Measurements from ENCODE around the gene SETD7. TPM values are rescaled to one million over a fixed set of nuclear protein-coding genes. Genes with fewer than 3 reads are reported as not detected.
A peak's percentile ranks its signal among the peaks of the same experiment; 100 is the strongest.

Gene SETD7
- total and polyA plus RNA-seq, 2 experiments from 2014 or later = 1.1 to 4.2 TPM

- no peak for TF ChIP-seq ZNF331 (CRISPR knock-in tag; IDR thresholded peaks at IDR 0.05; ENCODE audit: low read depth)
These were observed 22.5 kb downstream of the SETD7 start (continued) for GRCh38 chr4:139533511-139533910.

GRCh38 chr4:139532947-139533346 is 23.1 kb downstream of the SETD7 start:
- no peak overlapping the region for H3K4me3 Mint-ChIP-seq
- no peaks in the 10 kb centered on the region for H3K27me3 Mint-ChIP-seq (ENCODE audit: insufficient read depth, low read depth, poor library complexity)
- Histone ChIP-seq H4K20me1 (replicated peaks; ENCODE audit: insufficient read depth) (no peaks in the 10 kb centered on the region; the same call in 1 of the 2 replicates), H3F3A (replicated peaks; ENCODE audit: low read depth) (no peaks in the 10 kb centered on the region), H3K4me1 (ENCODE audit: insufficient read depth) (no peaks in the 10 kb centered on the region), H3K4me3 (no peak overlapping the region), H3K36me3 (ENCODE audit: insufficient read depth) (no peaks in the 10 kb centered on the region), H3K79me2 (replicated peaks; ENCODE audit: insufficient read depth) (no peaks in the 10 kb centered on the region), H3K27ac (ENCODE audit: low read depth) (no peak overlapping the region), H3K27me3 (ENCODE audit: insufficient read depth) (no peaks in the 10 kb centered on the region), H3K9me2 (ENCODE audit: insufficient read depth) (no peaks in the 10 kb centered on the region), H3K4me2 (no peak overlapping the region), H2AFZ (no peak overlapping the region)
- no peak for DNase-seq (ENCODE audit: low spot score)
- no peaks in the 10 kb centered on the region for H3K9me3 Mint-ChIP-seq
- no peaks in the 10 kb centered on the region for H3K4me1 Mint-ChIP-seq
- ATAC-seq = no peak
- no peak overlapping the region for H3K27ac Mint-ChIP-seq
- H3K36me3 Mint-ChIP-seq (ENCODE audit: low read depth) = no peaks in the 10 kb centered on the region
- TF ChIP-seq JUNB (IDR thresholded peaks at IDR 0.05; ENCODE audit: unreplicated experiment) (no peak), REST (IDR thresholded peaks at IDR 0.05; ENCODE audit: unreplicated experiment) (no peak), ETS1 (IDR thresholded peaks at IDR 0.05) (no peak), NANOG (IDR thresholded peaks at IDR 0.05; ENCODE audit: borderline replicate concordance) (no peak)

GRCh38 chr4:139530833-139531427 is 25.1 kb downstream of the SETD7 start:
- peak; percentile 88 for DNase-seq (ENCODE audit: low spot score)
- Mint-ChIP-seq H3K4me3 (no peak overlapping the region), H3K36me3 (ENCODE audit: low read depth) (no peaks in the 10 kb centered on the region), H3K27me3 (ENCODE audit: insufficient read depth, low read depth, poor library complexity) (no peaks in the 10 kb centered on the region), H3K9me3 (no peaks in the 10 kb centered on the region), H3K27ac (no peak overlapping the region), H3K4me1 (no peaks in the 10 kb centered on the region)
- Histone ChIP-seq H3K9me2 (ENCODE audit: insufficient read depth) (no peaks in the 10 kb centered on the region), H3K36me3 (ENCODE audit: insufficient read depth) (no peaks in the 10 kb centered on the region), H3K27ac (ENCODE audit: low read depth) (no peak overlapping the region), H3K4me3 (no peak overlapping the region), H3K79me2 (replicated peaks; ENCODE audit: insufficient read depth) (no peaks in the 10 kb centered on the region), H3K4me1 (ENCODE audit: insufficient read depth) (no peaks in the 10 kb centered on the region), H4K20me1 (replicated peaks; ENCODE audit: insufficient read depth) (no peaks in the 10 kb centered on the region; the same call in 1 of the 2 replicates), H3K4me2 (no peak overlapping the region), H3F3A (replicated peaks; ENCODE audit: low read depth) (no peaks in the 10 kb centered on the region), H2AFZ (no peak overlapping the region), H3K27me3 (ENCODE audit: insufficient read depth) (no peaks in the 10 kb centered on the region)
- TF ChIP-seq NANOG (IDR thresholded peaks at IDR 0.05; ENCODE audit: borderline replicate concordance) = no peak
- peak; percentile 69 to 89 for TF ChIP-seq CTCF (conservative IDR thresholded peaks at IDR 0.05; ENCODE audit: low read depth in 2 of 2)
- no peak for TF ChIP-seq EZH2 (IDR thresholded peaks at IDR 0.05; ENCODE audit: low read depth, unreplicated experiment)
- peak; percentile 99 for ATAC-seq
